GM18511 (cell line): Measurements from ENCODE around the gene C16orf89.
"Not testable (repeated sequence)": the region's sequence is repeated elsewhere in the genome, so short reads cannot be mapped to it uniquely, and the experiment has no call there.

Experiments used
- ATAC-seq: cut with Tn5 transposase; IDR thresholded peaks from one replicate; pipeline ENCODE4 v1.9.1; 2021; ENCODE audit warnings: mild to moderate bottlenecking, moderate library complexity; ENCODE audit not compliant: unreplicated experiment

C16orf89 gene

GRCh38 chr16:5065813-5066212 is at the start of gene C16orf89:
Gene C16orf89, minus strand, starts transcription at chr16:5065956. Its CDS starts 48 bp downstream, at chr16:5065908.
- ATAC-seq, result no peak

- not testable (repeated sequence) for ATAC-seq
These were observed 45.2 kb upstream of the C16orf89 start for GRCh38 chr16:5110933-5111332.

GRCh38 chr16:5108505-5109158 is 42.9 kb upstream of the C16orf89 start:
- ATAC-seq, result no peak

GRCh38 chr16:5105039-5105438 is 39.3 kb upstream of the C16orf89 start:
- ATAC-seq, result not testable (repeated sequence)

- ATAC-seq, result not testable (repeated sequence)
These were observed 37.7 kb upstream of the C16orf89 start for GRCh38 chr16:5103296-5104032.

- ATAC-seq, result not testable (repeated sequence)
These were observed 33.4 kb upstream of the C16orf89 start for GRCh38 chr16:5099174-5099573.

- ATAC-seq, result not testable (repeated sequence)
These were observed 32.7 kb upstream of the C16orf89 start for GRCh38 chr16:5098221-5099159.

- ATAC-seq, result peak; percentile 98
These were observed 31.9 kb upstream of the C16orf89 start, which contains the start of gene EEF2KMT for GRCh38 chr16:5097470-5098220. Gene EEF2KMT, minus strand, starts transcription at chr16:5097795. Its CDS starts 56 bp downstream, at chr16:5097739.

- not testable (repeated sequence) for ATAC-seq
These were observed 31.3 kb upstream of the C16orf89 start for GRCh38 chr16:5097061-5097469.

- not testable (repeated sequence) for ATAC-seq
These were observed 30.8 kb upstream of the C16orf89 start for GRCh38 chr16:5096437-5097060.

- ATAC-seq, result not testable (repeated sequence)
These were observed 29.5 kb upstream of the C16orf89 start for GRCh38 chr16:5095145-5095830.

GRCh38 chr16:5093746-5094145 is 28.0 kb upstream of the C16orf89 start:
- not testable (repeated sequence) for ATAC-seq

- not testable (repeated sequence) for ATAC-seq
These were observed 27.3 kb upstream of the C16orf89 start for GRCh38 chr16:5093081-5093480.

GRCh38 chr16:5090592-5090991 is 24.8 kb upstream of the C16orf89 start:
- ATAC-seq, result not testable (repeated sequence)

- not testable (repeated sequence) for ATAC-seq
These were observed 24.3 kb upstream of the C16orf89 start for GRCh38 chr16:5089911-5090555.

- not testable (repeated sequence) for ATAC-seq
These were observed 23.2 kb upstream of the C16orf89 start for GRCh38 chr16:5088936-5089335.

- not testable (repeated sequence) for ATAC-seq
These were observed 22.5 kb upstream of the C16orf89 start for GRCh38 chr16:5088086-5088790.

GRCh38 chr16:5085716-5086115 is 20.0 kb upstream of the C16orf89 start:
- ATAC-seq, result not testable (repeated sequence)
